H9 (cell line): ENCODE results near the gene AHSG. TPM values are rescaled to one million over a fixed set of nuclear protein-coding genes. Genes with fewer than 3 reads are reported as not detected.

Source experiments
- DNase-seq: peaks from one replicate; pipeline ENCODE4 v3.0.0-alpha.2; 2017
- H2AFZ ChIP-seq: one replicate; pipeline ENCODE4 v1.6.1; 2013; ENCODE audit warnings: mild to moderate bottlenecking, low read length, control low read depth, moderate library complexity
- H2AK5ac ChIP-seq: 2 replicates; pipeline ENCODE4 v1.6.1; 2013; ENCODE audit warnings: low read length, control low read depth, mixed read lengths; ENCODE audit not compliant: insufficient read length
- H2BK120ac ChIP-seq: one replicate; pipeline ENCODE4 v1.6.1; 2013; ENCODE audit warnings: low read depth, mild to moderate bottlenecking, low read length, control low read depth, inconsistent platforms; ENCODE audit not compliant: poor library complexity, severe bottlenecking
- H2BK12ac ChIP-seq: 2 replicates; pipeline ENCODE4 v1.6.1; 2013; ENCODE audit warnings: low read length, control low read depth, mixed read lengths, low read depth; ENCODE audit not compliant: insufficient read length
- H2BK15ac ChIP-seq: 2 replicates; pipeline ENCODE4 v1.6.1; 2013; ENCODE audit warnings: low read depth, low read length, control low read depth
- H2BK20ac ChIP-seq: one replicate; pipeline ENCODE4 v1.6.1; 2013; ENCODE audit warnings: low read depth, mild to moderate bottlenecking, low read length, control low read depth, inconsistent platforms; ENCODE audit not compliant: poor library complexity, severe bottlenecking
- H2BK5ac ChIP-seq: 2 replicates; pipeline ENCODE4 v1.6.1; 2013; ENCODE audit warnings: low read length, control low read depth, mixed read lengths; ENCODE audit not compliant: insufficient read length
- H3K14ac ChIP-seq: 2 replicates; pipeline ENCODE4 v1.6.1; 2013; ENCODE audit warnings: low read length, control low read depth; ENCODE audit not compliant: insufficient read depth
- H3K18ac ChIP-seq: 2 replicates; pipeline ENCODE4 v1.6.1; 2013; ENCODE audit warnings: low read depth, mild to moderate bottlenecking, mixed read lengths, low read length, control low read depth; ENCODE audit not compliant: insufficient read length
- H3K23ac ChIP-seq: 2 replicates; pipeline ENCODE4 v1.6.1; 2013; ENCODE audit warnings: low read length, control low read depth, mixed read lengths, low read depth; ENCODE audit not compliant: insufficient read length
- H3K23me2 ChIP-seq: 2 replicates; pipeline ENCODE4 v1.6.1; 2013; ENCODE audit warnings: low read depth, mild to moderate bottlenecking, mixed read lengths, low read length, control low read depth; ENCODE audit not compliant: insufficient read length, poor library complexity, severe bottlenecking
- H3K27ac ChIP-seq: 2 replicates; pipeline ENCODE4 v1.5.1; 2013; ENCODE audit warnings: low read length, control low read depth, mixed read lengths, low read depth; ENCODE audit not compliant: insufficient read length
- H3K27me3 ChIP-seq: 2 replicates; pipeline ENCODE4 v1.6.1; 2013; ENCODE audit warnings: low read length, control low read depth, inconsistent platforms; ENCODE audit not compliant: insufficient read depth
- H3K4ac ChIP-seq: 2 replicates; pipeline ENCODE4 v1.6.1; 2013; ENCODE audit warnings: low read depth, mild to moderate bottlenecking, control low read depth, inconsistent platforms, low read length, moderate library complexity
- H3K4me1 ChIP-seq: 2 replicates; pipeline ENCODE4 v1.6.1; 2013; ENCODE audit warnings: low read length, control low read depth, inconsistent platforms; ENCODE audit not compliant: insufficient read depth
- H3K4me2 ChIP-seq: 2 replicates; pipeline ENCODE4 v1.6.1; 2013; ENCODE audit warnings: low read length, control low read depth, mixed read lengths; ENCODE audit not compliant: insufficient read length, insufficient read depth
- H3K56ac ChIP-seq: 2 replicates; pipeline ENCODE4 v1.6.1; 2013; ENCODE audit warnings: low read depth, mild to moderate bottlenecking, mixed read lengths, low read length, control low read depth; ENCODE audit not compliant: insufficient read length
- H3K79me1 ChIP-seq: 2 replicates; pipeline ENCODE4 v1.6.1; 2013; ENCODE audit warnings: low read depth, mild to moderate bottlenecking, moderate library complexity, low read length, control low read depth, inconsistent platforms; ENCODE audit not compliant: insufficient read depth, poor library complexity, severe bottlenecking
- H3K79me2 ChIP-seq: 2 replicates; pipeline ENCODE4 v1.6.1; 2013; ENCODE audit warnings: low read length, control low read depth, inconsistent platforms; ENCODE audit not compliant: insufficient read depth
- H3K9ac ChIP-seq: 2 replicates; pipeline ENCODE4 v1.6.1; 2013; ENCODE audit warnings: low read length, control low read depth, mixed read lengths; ENCODE audit not compliant: insufficient read length; ENCODE audit errors: extremely low read depth
- H3K9me3 ChIP-seq: one replicate; pipeline ENCODE4 v1.6.1; 2013; ENCODE audit warnings: low read depth, low read length, inconsistent platforms; ENCODE audit not compliant: control insufficient read depth
- H3T11ph ChIP-seq: one replicate; pipeline ENCODE4 v1.6.1; 2013; ENCODE audit warnings: mild to moderate bottlenecking, low read length, control low read depth, inconsistent platforms
- H4K20me1 ChIP-seq: one replicate; pipeline ENCODE4 v1.6.1; 2013; ENCODE audit not compliant: control insufficient read depth, insufficient read length, insufficient read depth
- H4K5ac ChIP-seq: 2 replicates; pipeline ENCODE4 v1.6.1; 2013; ENCODE audit warnings: low read depth, mild to moderate bottlenecking, mixed read lengths, low read length, control low read depth; ENCODE audit not compliant: insufficient read length
- H4K8ac ChIP-seq: replicated peaks from 2 replicates; pipeline ENCODE4 v1.6.1; 2013; ENCODE audit warnings: low read length, control low read depth, mixed read lengths, low read depth; ENCODE audit not compliant: insufficient read length
- H4K91ac ChIP-seq: 2 replicates; pipeline ENCODE4 v1.6.1; 2013; ENCODE audit warnings: low read depth, mild to moderate bottlenecking, moderate library complexity, mixed read lengths, low read length, control low read depth; ENCODE audit not compliant: insufficient read length
- H3K27ac Mint-ChIP-seq, 3 experiments: 2 replicates in 2 of 3; 3 replicates in 1 of 3; pipeline ENCODE4 v1.8.0; 2020 to 2021; ENCODE audit warnings: mixed read lengths in 3 of 3, mild to moderate bottlenecking in 1 of 3, moderate library complexity in 1 of 3
- H3K27me3 Mint-ChIP-seq: 2 replicates; pipeline ENCODE4 v1.8.0; 2021; ENCODE audit warnings: low read depth, mild to moderate bottlenecking, moderate library complexity, mixed read lengths
- H3K36me3 Mint-ChIP-seq, 3 experiments: 2 replicates in 2 of 3; 3 replicates in 1 of 3; pipeline ENCODE4 v1.8.0; 2020 to 2021; ENCODE audit warnings: low read depth in 3 of 3, mixed read lengths in 3 of 3; ENCODE audit not compliant: insufficient read depth in 1 of 3
- H3K4me1 Mint-ChIP-seq, 2 experiments: 2 replicates each; pipeline ENCODE4 v1.8.0; 2020; ENCODE audit warnings: mixed read lengths in 2 of 2
- H3K4me3 Mint-ChIP-seq, 2 experiments: 2 replicates in 1 of 2; 3 replicates in 1 of 2; pipeline ENCODE4 v1.8.0; 2020 to 2021; ENCODE audit warnings: mild to moderate bottlenecking in 2 of 2, mixed read lengths in 2 of 2, moderate library complexity in 1 of 2
- H3K9me3 Mint-ChIP-seq, 2 experiments: 2 replicates in 1 of 2; 3 replicates in 1 of 2; pipeline ENCODE4 v1.8.0; 2020; ENCODE audit warnings: mild to moderate bottlenecking in 2 of 2, mixed read lengths in 2 of 2, moderate library complexity in 1 of 2
- CTCF ChIP-seq: fragments of 200-600 bp; sonication (generic); conservative IDR thresholded peaks from 3 replicates; pipeline ENCODE4 v1.8.0; 2021; ENCODE audit warnings: antibody characterized with exemption, mild to moderate bottlenecking
- WGBS: extraction: QIAGEN DNeasy Blood & Tissue Kit; methylation state at CpG from one replicate; pipeline ENCODE4 v1.1.7; 2013; ENCODE audit warnings: missing lambda C conversion rate, low lambda C conversion rate, mixed read lengths; ENCODE audit not compliant: insufficient read length; ENCODE audit errors: extremely low coverage; 5-methylcytosine and 5-hydroxymethylcytosine counted together
- total RNA-seq: library from RNA; stranded (reverse); gene quantifications from 2 replicates; pipeline ENCODE4 v1.2.1, GENCODE V29; 2021

Gene AHSG
- total RNA-seq, 1 experiment from 2014 or later = not detected

DNA sequence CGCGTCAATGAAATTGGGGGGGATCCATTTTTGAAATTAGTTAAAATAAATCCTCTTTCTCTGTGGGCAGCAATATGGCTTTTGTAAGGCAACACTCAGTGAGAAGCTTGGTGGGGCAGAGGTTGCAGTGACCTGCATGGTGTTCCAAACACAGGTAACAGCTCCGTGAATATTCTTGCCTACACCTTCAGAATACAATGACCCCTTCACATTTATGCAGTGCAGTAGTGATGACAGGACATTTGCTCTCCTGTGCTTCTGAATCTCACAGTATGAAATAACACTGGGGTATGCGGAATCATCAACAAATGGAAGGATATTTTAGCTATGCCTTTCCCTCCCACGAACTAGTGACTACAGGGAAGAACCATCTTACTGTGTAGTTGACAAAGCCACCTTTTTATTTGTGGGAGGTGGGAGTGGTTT lies 6.9 kb downstream of the AHSG start:
- H3T11ph ChIP-seq = no peak overlapping the region
- TF ChIP-seq CTCF = no peak
- no peak overlapping the region for H4K5ac ChIP-seq
- H4K20me1 ChIP-seq = no peaks in the 10 kb centered on the region
- Mint-ChIP-seq H3K4me3 (no peak overlapping the region), H3K9me3 (no peaks in the 10 kb centered on the region), H3K27me3 (peaks cover 27% of the 10 kb centered on the region), H3K4me1 (peaks cover 8 to 9% of the 10 kb centered on the region in 2 experiments), H3K36me3 (no peaks in the 10 kb centered on the region), H3K27ac (no peak overlapping the region)
- no peak overlapping the region for H2BK20ac ChIP-seq
- no peaks in the 10 kb centered on the region for H3K23me2 ChIP-seq
- H3K23ac ChIP-seq = no peak overlapping the region
- no peaks in the 10 kb centered on the region for H3K9me3 ChIP-seq
- no peak overlapping the region for H3K18ac ChIP-seq
- H3K9ac ChIP-seq = no peak overlapping the region
- H2BK15ac ChIP-seq = no peak overlapping the region
- H2BK12ac ChIP-seq = no peak overlapping the region
- no peaks in the 10 kb centered on the region for H3K79me2 ChIP-seq
- WGBS = no CpG with 5 or more reads among the region's 5 CpGs
- DNase-seq = no peak
- no peak overlapping the region for H2BK5ac ChIP-seq
- H3K56ac ChIP-seq = no peak overlapping the region
- H2AK5ac ChIP-seq = no peak overlapping the region
- H2AFZ ChIP-seq = no peak overlapping the region
- H4K8ac ChIP-seq = no peak overlapping the region
- no peak overlapping the region for H3K27ac ChIP-seq
- H3K4me1 ChIP-seq = no peaks in the 10 kb centered on the region; the same call in 1 of the 2 replicates
- H3K79me1 ChIP-seq = no peaks in the 10 kb centered on the region
- H4K91ac ChIP-seq = no peak overlapping the region
- H3K4me2 ChIP-seq = no peak overlapping the region
- no peak overlapping the region for H3K14ac ChIP-seq
- no peaks in the 10 kb centered on the region for H3K27me3 ChIP-seq
- no peak overlapping the region for H2BK120ac ChIP-seq
- H3K4ac ChIP-seq = no peak overlapping the region
